ENCODE measurements around the gene ADRA2B.

GRCh38 chr2:96142217-96143113 lies 26.1 kb upstream of the ADRA2B start:
- TF ChIP-seq CTCF (IDR thresholded peaks at IDR 0.05) (no peak), POLR2A (IDR thresholded peaks at IDR 0.05) (no peak)
